ENCODE data around the gene USP7. TPM values are rescaled to one million over a fixed set of nuclear protein-coding genes. Genes with fewer than 3 reads are reported as not detected.
"Not testable (repeated sequence)": the region's sequence is repeated elsewhere in the genome, so short reads cannot be mapped to it uniquely, and the experiment has no call there.

Gene USP7
- total and polyA plus RNA-seq, 8 donors: 13.0 to 56.5 (median 39.8) TPM

DNA sequence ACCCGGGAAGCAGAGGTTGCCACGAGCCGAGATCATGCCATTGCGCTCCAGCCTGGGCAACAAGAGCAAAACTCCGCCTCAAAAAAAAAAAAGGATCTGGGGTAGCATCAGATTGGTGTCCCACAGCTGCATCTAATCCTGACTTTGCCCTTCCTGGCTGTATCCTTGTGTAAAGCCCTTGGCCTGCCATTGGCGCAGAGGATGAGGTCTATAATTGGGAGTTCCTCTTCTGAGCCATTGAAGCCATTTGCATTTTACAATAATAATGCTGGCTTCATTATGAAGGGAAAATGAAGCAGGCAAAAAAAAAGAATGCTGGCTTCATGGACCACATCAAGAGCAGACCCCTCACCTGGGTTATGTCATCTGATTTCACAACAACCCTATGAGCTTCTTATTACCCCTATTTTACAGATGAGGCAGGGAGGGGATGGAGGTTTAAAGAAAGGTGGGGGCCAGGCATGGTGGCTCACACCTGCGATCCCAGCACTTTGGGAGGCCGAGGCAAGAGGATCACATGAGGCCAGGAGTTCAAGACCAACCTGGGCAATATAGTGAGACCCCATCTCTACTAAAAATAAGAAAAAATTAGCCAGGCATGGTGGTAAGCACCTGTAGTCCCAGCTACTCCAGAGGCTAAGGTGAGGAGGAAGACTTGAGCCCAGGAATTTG is 82.7 kb downstream of the USP7 start:
- TF ChIP-seq CTCF (IDR thresholded peaks at IDR 0.05): no peak
- Histone ChIP-seq H3K36me3 (no peaks in the 10 kb centered on the region), H3K27ac (no peak overlapping the region), H3K9me3 (no peaks in the 10 kb centered on the region), H3K4me3 (no peak overlapping the region), H3K4me1 (peaks cover 0 to 5% (median 3%) of the 10 kb centered on the region in 3 donors), H3K27me3 (no peaks in the 10 kb centered on the region)
- intact Hi-C loops (cut with DNase I): loop anchor here in 2 of 3 donors (5.0 kb wide), 2 partner anchors 224 to 314 kb away; no protein-coding TSS in a partner anchor
- FAIRE-seq (no peak), ATAC-seq (no peak), DNase-seq (peak in 1 of 6 donors; percentile 6)
- 80 to 84% methylated on average over 8 of the region's 8 CpGs for WGBS, 2 donors

- Histone ChIP-seq H3K9me3 (no peaks in the 10 kb centered on the region), H3K4me1 (peaks cover 0 to 5% (median 0%) of the 10 kb centered on the region in 3 donors), H3K36me3 (no peaks in the 10 kb centered on the region), H3K4me3 (no peak overlapping the region), H3K27ac (peak overlapping the region in 2 of 4 donors; percentile 35 to 46), H3K27me3 (no peaks in the 10 kb centered on the region)
- WGBS, 2 donors: 56 to 62% methylated on average over 6 of the region's 6 CpGs
- intact Hi-C loops (cut with DNase I): loop anchor here in 1 of 3 donors (5.0 kb wide), 1 partner anchor 216 kb away; no protein-coding TSS in a partner anchor
- ATAC-seq: peak in 3 of 4 donors; percentile 7 to 54 (median 43)
- no peak for TF ChIP-seq CTCF (IDR thresholded peaks at IDR 0.05)
- FAIRE-seq: no peak
- peak in 1 of 6 donors; percentile 26 for DNase-seq
Observed at GRCh38 chr16:8878523-8878911, 85.2 kb downstream of the USP7 start.

GRCh38 chr16:8877894-8878522 is 85.7 kb downstream of the USP7 start:
- no peak overlapping the region for H3K4me3 ChIP-seq
- no peaks in the 10 kb centered on the region for H3K27me3 ChIP-seq
- no peaks in the 10 kb centered on the region for H3K9me3 ChIP-seq
- H3K4me1 ChIP-seq: peaks cover 0 to 5% (median 0%) of the 10 kb centered on the region in 3 donors
- no peaks in the 10 kb centered on the region for H3K36me3 ChIP-seq
- FAIRE-seq (no peak), DNase-seq (peak in 1 of 6 donors; percentile 16), ATAC-seq (peak in 2 of 4 donors; percentile 43 to 51)
- WGBS, 2 donors: 60 to 74% methylated on average over 8 of the region's 8 CpGs
- peak overlapping the region in 2 of 4 donors; percentile 35 to 46 for H3K27ac ChIP-seq
- intact Hi-C loops (cut with DNase I): loop anchor here in 1 of 3 donors (5.0 kb wide), 1 partner anchor 216 kb away; no protein-coding TSS in a partner anchor
- TF ChIP-seq CTCF (IDR thresholded peaks at IDR 0.05): no peak

GRCh38 chr16:8875317-8875716 is 88.4 kb downstream of the USP7 start:
- ATAC-seq, H3K4me3 ChIP-seq, H3K36me3 ChIP-seq, FAIRE-seq, H3K9me3 ChIP-seq, H3K27me3 ChIP-seq, DNase-seq, H3K27ac ChIP-seq: not testable (repeated sequence)
- peaks cover 0 to 12% (median 0%) of the 10 kb centered on the region in 3 donors for H3K4me1 ChIP-seq
- intact Hi-C loops (cut with DNase I): loop anchor here in 1 of 3 donors (5.0 kb wide), 1 partner anchor 213 kb away; no protein-coding TSS in a partner anchor
- WGBS, 2 donors: 83 to 87% methylated on average over 7 of the region's 7 CpGs

DNA sequence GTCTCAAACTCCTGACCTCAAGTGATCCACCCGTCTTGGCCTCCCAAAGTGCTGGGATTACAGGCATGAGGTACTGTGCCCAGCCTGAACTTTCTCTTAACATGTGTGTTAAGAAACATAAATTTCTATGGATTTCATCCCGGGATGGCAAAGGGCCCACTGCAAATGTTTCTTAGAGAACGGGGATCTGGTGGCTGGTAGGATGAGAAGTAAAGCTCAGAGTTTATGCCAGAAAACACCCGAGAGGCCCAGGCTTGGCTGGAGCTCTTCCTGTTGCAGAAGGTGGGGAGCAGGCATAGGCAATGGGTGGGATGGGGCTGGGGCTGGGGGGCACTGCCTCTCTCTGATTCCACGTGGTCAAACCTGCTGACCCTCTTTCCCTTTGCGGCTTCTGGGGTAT is 89.3 kb downstream of the USP7 start:
- Histone ChIP-seq H3K27ac (no peak overlapping the region), H3K9me3 (no peaks in the 10 kb centered on the region), H3K4me1 (peaks cover 0 to 15% (median 1%) of the 10 kb centered on the region in 3 donors), H3K27me3 (no peaks in the 10 kb centered on the region), H3K4me3 (no peak overlapping the region), H3K36me3 (no peaks in the 10 kb centered on the region)
- no peak for TF ChIP-seq CTCF (IDR thresholded peaks at IDR 0.05)
- intact Hi-C loops (cut with DNase I): no loop called here
- DNase-seq: no peak
- no peak for ATAC-seq
- WGBS, 2 donors: 72 to 73% methylated on average over 6 of the region's 6 CpGs
- no peak for FAIRE-seq

DNA sequence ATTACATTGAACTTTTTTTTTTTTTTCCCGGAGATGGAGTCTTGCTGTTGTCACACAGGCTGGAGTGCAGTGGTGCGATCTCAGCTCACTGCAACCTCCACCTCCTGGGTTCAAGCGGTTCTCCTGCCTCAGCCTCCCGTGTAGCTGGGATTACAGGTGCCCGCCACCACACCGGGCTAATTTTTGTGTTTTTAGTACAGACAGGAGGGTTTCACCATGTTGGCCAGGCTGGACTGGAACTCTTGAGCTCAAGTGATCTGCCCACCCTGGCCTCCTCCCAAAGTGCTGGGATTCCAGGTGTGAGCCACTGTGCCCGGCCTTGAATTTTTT is 89.9 kb downstream of the USP7 start:
- DNase-seq; H3K4me3 ChIP-seq; H3K36me3 ChIP-seq; FAIRE-seq; H3K27ac ChIP-seq; H3K27me3 ChIP-seq; ATAC-seq; H3K9me3 ChIP-seq; intact Hi-C loops (cut with DNase I): not testable (repeated sequence)
- peaks cover 0 to 16% (median 3%) of the 10 kb centered on the region in 3 donors for H3K4me1 ChIP-seq
- WGBS, 2 donors: 80 to 93% methylated on average over 7 of the region's 7 CpGs
